NK-92 treated with Interleukin-12 subunit alpha and Interleukin-12 subunit beta, amount 100 ng/mL, for 24 hours (cell line): ENCODE data around the gene AQP6.

Experiments used
- DNase-seq: peaks from one replicate; lab custom pipeline; 2025; lab: John Stamatoyannopoulos, UW

The AQP6 gene

GRCh38 chr12:49972641-49973360 is at the start of gene AQP6:
Gene AQP6, plus strand, starts transcription at chr12:49972947. Its CDS starts 227 bp downstream, at chr12:49973174.
- no peak for DNase-seq

GRCh38 chr12:49923035-49923644 is 49.6 kb upstream of the AQP6 start:
- DNase-seq: no peak

- DNase-seq: no peak
These were observed 48.7 kb upstream of the AQP6 start for GRCh38 chr12:49923880-49924556.

- DNase-seq: no peak
These were observed 48.0 kb upstream of the AQP6 start for GRCh38 chr12:49924628-49925246.

- no peak for DNase-seq
These were observed 47.1 kb upstream of the AQP6 start for GRCh38 chr12:49925433-49926204.

- no peak for DNase-seq
These were observed 44.3 kb upstream of the AQP6 start for GRCh38 chr12:49928471-49928870.

GRCh38 chr12:49929581-49929980 is 43.2 kb upstream of the AQP6 start:
- no peak for DNase-seq

- no peak for DNase-seq
These were observed 42.0 kb upstream of the AQP6 start for GRCh38 chr12:49930515-49931288.

- no peak for DNase-seq
These were observed 40.7 kb upstream of the AQP6 start for GRCh38 chr12:49932023-49932422.

GRCh38 chr12:49932533-49933130 is 40.1 kb upstream of the AQP6 start:
- no peak for DNase-seq

- DNase-seq: no peak
These were observed 39.0 kb upstream of the AQP6 start for GRCh38 chr12:49933796-49934195.

GRCh38 chr12:49934505-49934904 is 38.2 kb upstream of the AQP6 start:
- no peak for DNase-seq

- no peak for DNase-seq
These were observed 35.8 kb upstream of the AQP6 start for GRCh38 chr12:49936925-49937324.

- DNase-seq: no peak
These were observed 35.0 kb upstream of the AQP6 start for GRCh38 chr12:49937639-49938300.

- no peak for DNase-seq
These were observed 33.4 kb upstream of the AQP6 start for GRCh38 chr12:49939307-49939706.

GRCh38 chr12:49939707-49940106 is 33.0 kb upstream of the AQP6 start:
- no peak for DNase-seq

- no peak for DNase-seq
These were observed 30.9 kb upstream of the AQP6 start for GRCh38 chr12:49941556-49942511.

- DNase-seq: no peak
These were observed 30.2 kb upstream of the AQP6 start for GRCh38 chr12:49942512-49942893.
